GM19395 (cell line): ENCODE results near the gene ZNF521.

Experiments used
- ATAC-seq: cut with Tn5 transposase; IDR thresholded peaks from one replicate; pipeline ENCODE4 v1.9.1; 2021; ENCODE audit warnings: mild to moderate bottlenecking, moderate library complexity; ENCODE audit not compliant: unreplicated experiment

The ZNF521 gene

DNA sequence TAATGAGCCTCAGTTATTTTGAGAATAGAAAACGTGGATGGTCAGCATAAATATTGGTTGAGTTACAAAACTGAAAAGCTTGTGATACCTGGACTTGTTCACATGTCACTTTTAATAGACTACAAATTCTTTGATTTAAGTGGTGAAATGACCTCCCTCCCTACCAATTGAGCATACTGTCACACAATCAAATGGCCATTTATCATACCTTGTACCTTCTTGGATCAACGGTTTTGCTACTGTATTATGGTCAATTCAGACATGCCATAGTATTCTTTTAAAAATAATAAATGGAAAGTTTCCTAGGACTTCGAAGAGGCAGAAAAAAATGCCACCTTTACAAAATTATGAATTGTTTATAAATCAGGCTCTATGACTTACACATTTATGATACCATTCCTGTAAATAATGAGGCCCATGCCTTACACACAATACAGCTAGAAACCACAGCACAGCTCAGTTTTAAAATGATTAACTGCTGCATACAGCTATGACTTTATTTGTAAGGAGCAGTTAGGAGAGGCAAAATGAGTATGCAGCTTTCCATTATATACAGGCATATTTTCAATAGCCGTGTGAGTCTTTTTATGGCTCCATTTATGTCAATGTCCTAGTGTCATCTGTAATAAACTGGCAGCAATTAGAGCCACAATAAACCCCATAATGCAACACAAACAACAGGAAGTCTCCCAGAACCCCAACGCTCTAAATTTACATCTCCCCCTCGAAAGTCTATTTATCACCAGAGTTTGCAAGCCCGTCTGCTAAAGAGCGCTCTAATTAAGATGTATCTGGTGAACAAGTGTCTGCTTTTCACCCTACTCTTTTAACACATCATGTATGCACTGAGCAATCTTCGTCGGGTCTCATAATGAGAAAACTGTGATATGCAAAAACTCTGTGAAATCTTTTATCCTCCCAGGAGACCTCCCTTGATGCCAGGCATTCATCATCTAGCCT is 176.1 kb downstream of the ZNF521 start:
- ATAC-seq, result no peak

DNA sequence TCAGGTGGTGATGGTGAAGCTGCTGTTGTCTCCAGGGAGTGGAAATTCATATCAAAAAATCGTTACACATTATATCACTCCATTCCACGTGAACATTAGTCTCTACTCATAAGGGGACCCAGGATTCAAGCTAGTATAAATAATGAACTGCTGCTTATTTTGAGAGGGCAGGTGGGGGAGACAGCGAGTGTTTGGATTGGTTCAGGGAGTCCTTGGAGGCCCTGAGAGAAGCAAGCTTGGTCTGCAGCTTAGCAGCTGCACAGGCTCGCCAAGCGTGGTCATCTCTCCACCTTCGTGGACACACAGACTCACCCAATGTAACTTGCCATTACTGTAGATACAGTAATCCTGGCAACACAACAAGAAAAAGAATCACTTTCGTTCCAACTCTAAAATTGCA is 177.6 kb downstream of the ZNF521 start:
- no peak for ATAC-seq

DNA sequence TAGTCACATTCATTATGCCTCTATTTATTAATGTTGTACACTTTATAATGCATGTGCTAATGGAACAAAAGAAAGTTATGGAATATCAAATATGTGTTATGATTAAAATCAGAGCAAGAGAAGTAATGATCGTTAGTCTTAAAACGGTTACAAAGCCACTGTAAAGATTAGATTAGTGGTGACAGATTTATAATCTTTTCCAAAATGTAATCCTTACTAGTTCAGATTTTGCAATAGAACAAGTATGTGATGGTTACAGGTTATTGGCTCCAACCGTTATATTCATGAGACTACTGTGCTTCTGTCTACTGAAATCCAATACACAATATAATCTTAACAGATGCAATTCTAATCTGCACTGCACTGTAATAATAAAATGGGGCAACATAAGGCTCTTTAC is 180.6 kb downstream of the ZNF521 start:
- ATAC-seq, result no peak

DNA sequence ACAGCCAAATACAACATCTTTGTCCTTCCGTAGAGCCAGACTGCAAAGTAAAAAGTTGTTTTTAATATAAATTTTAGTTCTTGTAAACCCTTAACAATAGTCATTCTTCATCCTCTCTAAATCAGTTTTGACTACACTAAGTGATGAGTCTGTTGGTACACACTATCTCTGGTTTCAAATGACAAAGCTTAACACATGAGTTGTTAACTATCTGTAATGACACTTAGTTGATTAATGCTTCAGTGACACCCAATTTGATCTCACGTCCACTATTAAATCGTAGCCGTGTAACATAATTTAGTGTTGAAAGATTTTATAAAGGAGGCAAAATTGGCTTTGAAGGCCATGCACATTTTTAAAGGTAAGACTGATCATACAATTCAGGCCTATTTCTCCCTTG is 181.6 kb downstream of the ZNF521 start:
- ATAC-seq, result no peak

DNA sequence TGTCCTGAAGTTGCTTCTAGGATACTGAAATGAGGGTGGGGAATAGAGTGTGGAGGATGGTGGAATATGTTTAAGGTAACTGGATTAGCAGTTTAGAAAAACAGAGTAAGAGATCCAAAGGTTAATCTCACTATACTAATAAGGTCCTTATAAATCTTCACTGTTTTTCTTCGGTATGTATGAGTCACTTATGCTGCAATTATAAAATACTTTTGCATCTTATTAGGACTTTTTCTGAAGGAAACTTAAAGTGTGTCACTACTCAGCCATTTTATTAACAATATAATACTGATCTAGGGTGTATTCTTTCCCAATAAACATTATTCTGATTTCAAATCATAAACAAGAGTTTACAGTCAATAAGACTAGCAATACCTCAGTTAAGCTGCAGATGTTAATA is 182.3 kb downstream of the ZNF521 start:
- no peak for ATAC-seq

DNA sequence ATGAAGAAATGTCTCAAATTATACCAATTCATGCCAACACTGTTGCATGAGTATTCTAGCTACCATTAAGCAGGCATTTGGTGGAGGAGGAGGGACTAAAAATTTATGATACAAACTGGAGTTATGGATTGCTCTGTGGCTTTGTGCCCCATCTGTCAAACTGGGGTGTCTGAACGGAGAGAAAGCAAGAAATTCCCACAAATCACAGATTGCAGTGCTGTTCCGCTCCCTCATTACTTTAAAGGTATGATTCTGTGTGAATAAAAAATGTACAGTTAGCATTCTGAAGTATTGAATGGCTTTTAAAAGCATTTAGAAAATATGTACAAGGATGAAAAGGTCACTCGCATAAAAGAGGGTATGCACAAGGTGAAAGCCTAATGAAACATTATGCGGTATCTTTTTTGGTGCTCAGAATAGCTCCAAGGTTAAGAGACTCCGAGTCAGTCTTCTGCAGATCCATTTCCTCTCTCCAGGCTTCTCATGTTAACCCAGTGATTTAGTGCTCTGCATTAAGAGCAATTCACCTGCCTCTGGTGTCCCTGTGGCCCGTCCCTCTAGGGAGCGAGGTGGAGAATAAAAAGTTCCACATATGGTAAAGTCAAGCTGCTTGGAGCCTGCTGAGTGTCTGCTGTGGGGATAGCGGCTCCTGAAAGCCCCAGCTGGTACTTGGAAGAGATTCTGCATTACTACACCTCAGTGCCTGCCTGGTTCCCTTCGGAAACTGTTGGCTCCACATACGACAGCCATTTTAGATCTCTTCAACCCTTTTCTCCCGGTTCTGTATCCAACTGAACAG is 184.2 kb downstream of the ZNF521 start:
- no peak for ATAC-seq

DNA sequence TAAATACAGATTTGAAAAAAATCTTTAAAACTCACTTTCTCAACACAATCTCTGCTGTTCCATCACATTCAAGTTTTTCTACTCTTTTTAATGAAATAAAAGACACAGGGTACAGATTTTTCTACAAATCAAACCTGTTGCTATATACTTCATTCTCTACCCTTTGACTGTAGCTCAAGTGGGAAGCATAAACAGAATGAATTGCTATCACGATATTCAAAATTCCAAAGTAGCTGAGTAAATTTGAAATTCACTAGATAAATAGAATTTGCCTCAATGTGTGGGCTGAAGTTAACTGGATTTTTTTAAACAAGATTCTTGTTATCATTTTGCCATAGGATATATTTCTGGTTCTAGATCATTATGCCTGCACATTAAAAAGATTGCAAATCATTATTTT is 185.9 kb downstream of the ZNF521 start:
- ATAC-seq, result no peak

DNA sequence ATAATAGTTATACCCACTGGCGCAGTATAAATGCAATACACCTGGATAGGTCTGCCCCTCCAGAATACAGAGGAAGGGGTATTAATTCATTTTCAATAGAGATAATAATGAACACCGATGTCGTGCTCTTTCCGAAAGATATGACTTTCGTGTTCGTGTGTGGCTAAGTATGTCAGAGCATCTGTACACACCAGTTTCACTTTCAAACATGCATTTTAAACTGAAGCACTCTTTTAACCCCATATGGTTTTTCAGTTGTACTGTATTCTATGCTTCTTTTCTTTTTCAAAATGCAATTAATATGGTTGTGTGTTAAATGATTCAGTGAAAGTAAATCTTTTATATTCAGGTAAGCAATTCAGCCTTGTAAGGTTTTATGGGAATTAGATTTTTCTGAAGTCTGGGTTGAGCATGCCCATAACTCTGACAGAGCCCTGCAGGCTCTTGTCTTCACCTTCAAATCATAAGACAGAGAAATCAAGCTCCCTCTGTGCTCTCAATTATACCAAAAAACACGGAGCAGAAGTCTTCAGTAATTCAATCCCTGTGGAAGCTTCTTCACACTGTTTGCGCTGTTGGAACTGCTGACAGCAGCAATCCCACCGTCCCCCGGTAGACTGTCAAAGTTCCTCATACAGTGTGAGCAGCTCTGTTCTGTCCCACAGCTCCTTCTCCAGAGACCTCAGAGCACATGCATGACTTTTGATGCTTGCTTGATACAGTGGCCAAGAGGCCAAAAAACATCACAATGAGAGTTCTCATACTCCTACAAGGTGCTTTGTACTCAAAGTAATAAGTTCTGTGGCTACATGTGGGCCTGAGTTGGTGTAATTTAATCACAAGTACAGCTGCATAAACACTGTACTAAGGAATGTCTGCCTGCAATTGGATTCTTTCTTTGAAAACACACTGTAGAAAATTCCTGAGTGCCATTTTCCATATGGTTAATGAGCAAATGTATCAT is 186.8 kb downstream of the ZNF521 start:
- ATAC-seq, result peak; percentile 97

DNA sequence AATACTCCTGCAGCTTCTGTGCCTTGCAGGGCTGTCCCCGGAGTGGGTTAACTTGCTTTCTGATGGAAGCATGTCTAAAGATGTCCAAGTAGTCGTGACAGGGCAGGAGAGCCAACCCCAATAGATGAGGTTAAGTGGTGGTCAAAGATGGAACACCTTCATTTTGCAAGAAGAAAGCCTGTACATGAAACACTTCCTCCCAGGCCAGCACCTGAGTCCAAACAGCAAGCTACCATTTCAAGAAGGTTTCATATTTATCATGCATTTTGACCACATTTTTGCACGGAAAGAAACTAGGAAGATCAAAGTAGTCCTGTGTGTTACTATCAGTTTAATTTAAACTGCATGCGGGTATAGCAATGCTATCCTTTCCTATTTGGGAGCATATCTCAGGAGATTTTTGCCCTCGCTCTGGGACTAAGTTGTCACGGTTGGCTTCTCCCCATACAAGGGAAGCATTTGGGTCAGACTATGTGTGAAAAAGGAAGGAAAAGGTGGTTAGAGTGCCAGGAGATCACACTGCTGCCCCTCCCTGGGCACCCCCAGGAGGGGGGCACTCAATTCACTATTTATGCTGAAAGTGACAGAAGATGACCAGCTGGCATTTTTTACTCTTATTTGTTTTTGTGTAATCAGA is 187.6 kb downstream of the ZNF521 start:
- peak; percentile 44 for ATAC-seq

DNA sequence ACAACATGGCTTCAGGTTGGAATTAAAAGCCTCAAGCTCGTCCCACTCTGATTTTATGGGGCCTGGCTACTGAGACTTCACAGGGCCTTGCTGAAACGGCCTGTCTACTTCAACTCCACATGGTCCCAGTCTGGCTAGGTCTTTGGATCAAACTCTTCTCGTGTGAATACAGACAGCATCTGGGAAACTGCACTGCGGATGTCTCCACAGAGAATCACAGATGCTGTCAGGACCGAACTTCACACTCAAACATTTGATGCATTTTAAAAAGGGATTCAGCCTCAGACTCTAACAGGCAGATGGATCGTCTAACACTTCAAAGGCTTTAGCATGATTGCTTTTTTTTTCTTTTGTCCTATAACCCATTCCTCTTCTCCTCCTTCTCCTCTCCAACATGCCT is 198.5 kb downstream of the ZNF521 start:
- no peak for ATAC-seq

DNA sequence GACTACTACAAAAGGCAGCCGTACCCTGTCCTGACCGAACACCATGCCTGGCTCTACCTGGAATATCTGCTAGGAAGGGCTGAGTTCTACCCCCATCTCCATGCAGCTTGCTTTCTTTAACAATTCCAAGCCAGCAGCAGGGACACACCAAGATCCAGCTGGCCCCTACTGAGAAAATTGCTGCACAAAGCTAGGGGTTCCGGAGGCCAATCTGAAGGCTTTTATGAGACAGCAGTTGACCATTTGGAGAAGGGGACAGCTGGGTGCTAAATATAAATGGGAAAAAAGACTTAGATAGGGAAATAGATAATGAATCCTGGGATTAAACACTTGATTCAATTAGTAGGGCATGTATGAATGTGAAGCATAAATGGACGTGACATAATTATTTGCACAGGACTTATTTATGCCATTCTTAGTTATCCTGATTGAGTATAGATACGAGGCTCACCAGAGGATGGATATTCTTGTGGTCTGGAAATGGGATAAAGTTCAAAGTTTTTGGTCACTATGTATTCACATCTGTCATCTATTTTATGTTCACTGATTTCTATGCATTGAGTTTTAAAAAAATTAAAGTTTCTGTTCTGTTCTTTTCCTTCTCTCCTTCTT is 204.0 kb downstream of the ZNF521 start:
- no peak for ATAC-seq

DNA sequence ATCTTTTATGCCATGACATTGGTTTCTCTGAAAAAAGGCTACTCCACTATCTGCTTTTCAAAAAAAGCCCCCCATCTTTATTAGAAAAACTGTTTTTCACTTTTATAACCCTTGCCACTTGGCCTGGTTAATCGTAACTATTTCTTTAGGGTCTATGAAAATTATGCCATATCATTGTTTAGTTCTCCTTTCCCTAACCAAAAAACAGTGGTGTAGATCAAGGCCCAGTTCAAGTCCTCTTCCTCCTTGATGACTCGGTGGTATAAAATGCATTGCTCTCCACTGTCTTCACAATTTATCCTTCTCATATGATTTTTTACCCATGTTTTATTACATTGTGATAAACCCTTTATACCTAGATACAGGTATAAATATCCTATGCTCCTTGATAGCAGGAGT is 205.5 kb downstream of the ZNF521 start:
- ATAC-seq, result no peak

DNA sequence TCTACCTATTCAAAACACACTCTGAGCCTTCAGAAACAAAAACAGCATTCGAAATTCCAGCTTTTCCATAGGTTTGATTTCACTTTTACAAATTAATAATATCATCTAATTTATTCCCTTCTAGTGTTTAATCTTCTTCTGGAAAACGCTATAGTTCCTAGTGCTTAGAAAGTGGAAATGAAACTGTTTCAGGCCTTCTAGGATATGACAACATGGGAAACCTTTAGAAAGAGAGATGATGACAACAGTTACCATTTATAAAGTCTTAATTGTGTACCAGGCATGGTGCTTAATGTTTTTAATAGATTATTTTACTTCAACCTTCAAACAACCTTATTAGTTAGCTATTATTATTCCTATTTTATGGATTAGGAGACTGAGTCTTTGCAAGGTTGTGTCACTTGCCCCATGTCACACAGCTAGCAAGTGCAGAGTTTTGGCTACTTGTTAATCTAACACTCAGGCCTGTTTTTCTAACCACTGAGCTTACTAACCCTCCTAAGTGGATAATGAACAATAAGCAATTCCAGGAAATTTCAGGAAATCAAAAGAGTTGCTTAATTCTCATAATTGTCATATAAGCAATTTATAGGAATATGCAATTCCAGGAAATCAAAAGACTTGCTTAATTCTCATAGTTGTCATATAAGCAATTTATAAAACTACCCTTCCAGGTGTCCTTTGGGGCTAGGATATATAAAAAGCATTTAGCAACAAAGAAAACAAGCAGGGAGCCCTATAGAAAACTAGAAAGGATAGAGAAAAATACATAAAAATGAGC is 206.0 kb downstream of the ZNF521 start:
- no peak for ATAC-seq

DNA sequence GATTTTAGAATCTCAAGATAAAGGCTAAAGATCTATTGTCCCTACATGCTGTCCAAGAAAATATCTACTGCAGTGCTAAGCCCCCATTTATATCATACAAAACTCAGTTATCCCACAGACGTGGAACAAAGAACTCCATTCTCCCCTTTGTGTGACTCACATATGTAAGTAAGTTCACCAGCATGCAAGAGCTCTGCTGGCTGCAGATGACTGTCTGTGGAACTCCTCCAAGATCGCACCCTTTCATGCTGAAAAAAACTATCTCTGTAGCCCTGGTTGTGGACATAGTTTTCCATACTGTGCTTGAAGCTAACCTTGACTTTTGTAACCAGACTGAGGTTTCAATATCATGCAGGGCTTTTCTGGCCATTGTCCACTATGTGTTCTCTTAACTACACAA is 207.1 kb downstream of the ZNF521 start:
- no peak for ATAC-seq

DNA sequence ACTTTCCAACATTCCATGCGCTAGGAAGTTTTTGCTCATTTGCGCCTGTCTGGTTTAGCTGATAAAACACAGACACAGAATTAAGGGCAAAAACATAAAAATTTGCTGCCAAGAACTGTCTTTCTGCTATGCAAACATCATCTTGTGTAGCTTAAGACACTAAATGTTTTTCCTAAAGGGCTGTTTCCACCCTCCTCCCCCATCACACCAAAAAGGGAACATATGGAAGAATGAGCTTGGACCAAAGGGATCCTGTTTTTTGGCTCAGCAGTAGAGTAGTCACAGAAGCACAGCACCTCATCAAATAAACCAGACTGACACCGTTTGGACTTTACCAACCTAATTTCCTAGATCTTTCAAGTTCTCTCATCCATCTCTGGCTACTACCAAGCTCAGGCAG is 210.1 kb downstream of the ZNF521 start:
- ATAC-seq, result no peak

DNA sequence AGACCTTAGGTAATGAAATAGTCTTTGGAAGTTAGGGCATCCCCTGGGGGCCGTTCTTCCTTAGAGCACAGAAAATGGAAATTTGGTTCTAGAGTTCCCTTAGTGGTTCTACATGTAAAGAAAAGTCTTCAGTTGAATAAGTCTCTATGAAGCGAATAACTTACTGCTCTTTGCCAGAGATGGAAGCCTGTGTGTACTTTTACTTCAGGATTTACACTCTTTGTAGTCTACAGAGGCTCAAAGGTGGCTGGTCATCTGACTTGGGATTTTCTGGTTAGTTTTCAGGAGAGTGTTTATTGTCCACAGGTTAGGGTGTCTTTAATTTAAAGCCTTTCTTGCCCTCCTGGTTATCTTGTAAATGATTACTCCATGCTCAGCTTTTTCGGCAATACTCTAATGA is 210.6 kb downstream of the ZNF521 start:
- no peak for ATAC-seq

DNA sequence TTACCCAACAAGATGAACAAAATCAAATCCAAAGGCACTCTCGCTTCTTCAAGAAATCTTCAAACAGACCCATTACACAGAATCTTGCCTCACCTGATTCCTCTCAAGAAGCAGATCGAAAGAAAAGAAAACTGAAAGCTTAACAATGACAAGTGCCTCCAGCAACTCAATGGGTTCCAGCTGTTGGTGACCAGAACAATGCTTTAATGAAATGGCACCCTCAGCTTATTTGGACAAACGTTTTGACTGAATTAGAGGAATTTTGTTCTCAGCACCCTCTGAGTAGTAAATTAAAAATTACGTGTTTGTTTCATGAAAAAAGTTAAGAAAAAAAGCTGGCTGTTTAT is 211.0 kb downstream of the ZNF521 start:
- no peak for ATAC-seq

DNA sequence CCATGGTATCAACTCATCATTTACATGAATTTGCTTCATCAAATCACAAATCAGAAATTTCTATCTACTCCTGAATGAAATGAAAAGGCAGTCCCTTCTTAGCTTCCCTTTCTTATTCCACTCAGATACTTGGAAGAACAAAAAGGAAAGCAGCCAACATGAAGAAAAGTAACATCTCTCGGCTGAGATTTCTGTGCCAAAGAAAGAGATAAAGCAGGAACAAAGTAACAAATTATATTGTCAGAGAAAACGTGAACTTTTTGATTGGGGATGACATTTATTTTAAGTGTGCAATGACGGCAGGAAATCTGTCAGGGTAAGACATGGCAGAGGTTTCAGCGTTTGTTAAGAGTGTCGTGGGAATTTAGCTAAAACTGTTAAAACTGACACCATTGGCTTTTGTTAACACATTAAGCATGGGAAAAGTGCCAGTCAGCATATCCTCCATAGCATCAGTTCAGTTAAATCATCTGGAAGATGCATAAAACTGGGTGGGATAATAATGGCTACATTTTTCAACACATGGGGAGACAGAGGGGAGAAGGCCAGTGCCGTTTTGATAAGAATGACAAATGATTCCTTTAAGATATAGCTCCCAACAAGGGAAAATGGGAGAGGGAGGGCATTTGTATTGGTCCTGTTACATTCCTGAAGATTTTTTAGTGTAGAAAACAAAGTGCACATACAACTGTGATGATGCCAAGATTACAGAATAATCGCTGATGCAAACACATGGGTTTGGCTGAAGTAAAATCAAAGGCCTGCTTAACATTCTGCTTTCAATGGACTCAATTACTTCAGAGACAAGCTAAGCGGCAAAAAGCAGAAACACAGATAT is 211.6 kb downstream of the ZNF521 start:
- ATAC-seq, result no peak

DNA sequence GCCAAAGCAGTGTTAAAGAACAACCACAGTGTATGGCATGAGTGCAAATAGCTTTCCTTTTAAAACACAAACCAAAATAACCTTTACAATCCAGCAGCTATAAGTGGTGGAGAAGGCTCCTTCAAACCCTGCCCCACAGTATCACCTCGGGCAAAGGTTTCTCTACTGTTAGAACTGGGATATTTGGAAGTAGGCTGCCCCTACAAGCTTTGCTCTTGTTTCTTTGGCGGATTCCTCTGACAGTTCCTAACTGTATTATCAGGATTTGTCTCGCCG is 214.8 kb downstream of the ZNF521 start:
- no peak for ATAC-seq
